Suprapubic skin (tissue), 4 donors: ENCODE results near the gene ZNF407. TPM values are rescaled to one million over a fixed set of nuclear protein-coding genes. Genes with fewer than 3 reads are reported as not detected.

Source experiments
- DNase-seq, 2 donors: peaks; one replicate each; pipeline ENCODE4 v3.0.0-alpha.2; 2019; ENCODE audit warnings: low spot score in 2 of 2
- H3K27ac ChIP-seq: fragments of 200-600 bp; sonication (generic); one replicate; pipeline ENCODE4 v1.5.1; 2019
- H3K27me3 ChIP-seq: fragments of 200-600 bp; sonication (generic); one replicate; pipeline ENCODE4 v1.5.1; 2019
- H3K36me3 ChIP-seq: fragments of 200-600 bp; sonication (generic); one replicate; pipeline ENCODE4 v1.5.1; 2019
- H3K4me1 ChIP-seq: fragments of 200-600 bp; sonication (generic); one replicate; pipeline ENCODE4 v1.5.1; 2019
- H3K4me3 ChIP-seq: fragments of 200-600 bp; sonication (generic); one replicate; pipeline ENCODE4 v1.5.1; 2019; ENCODE audit warnings: mild to moderate bottlenecking
- H3K9me3 ChIP-seq: fragments of 200-600 bp; sonication (generic); one replicate; pipeline ENCODE4 v1.5.1; 2019
- CTCF ChIP-seq, 2 donors: fragments of 200-600 bp in 1 of 2; fragments of 450-650 bp in 1 of 2; sonication (generic) in 1 of 2; IDR thresholded peaks; one replicate each; pipeline ENCODE4 v1.5.1; 2016 to 2019; ENCODE audit warnings: antibody characterized with exemption in 2 of 2, mild to moderate bottlenecking in 1 of 2, moderate library complexity in 1 of 2
- EP300 ChIP-seq: sonication (generic); formaldehyde crosslinking; IDR thresholded peaks from one replicate; pipeline ENCODE4 v1.6.1; 2017; ENCODE audit warnings: antibody characterized with exemption
- POLR2A ChIP-seq, 2 donors: fragments of 450-650 bp; IDR thresholded peaks; one replicate each; pipeline ENCODE4 v1.6.1; 2017; ENCODE audit warnings: antibody characterized with exemption in 2 of 2, mild to moderate bottlenecking in 2 of 2, moderate library complexity in 2 of 2
- POLR2AphosphoS5 ChIP-seq, 3 donors: sonication (generic); formaldehyde crosslinking; IDR thresholded peaks; one replicate each; pipeline ENCODE4 v1.6.1; 2017; ENCODE audit warnings: antibody characterized with exemption in 3 of 3
- WGBS: methylation state at CpG from one replicate; pipeline ENCODE4 v1.1.5; 2018; 5-methylcytosine and 5-hydroxymethylcytosine counted together
- total RNA-seq, 4 donors: library from RNA; depleted of rRNA; stranded (reverse); fragments of >200 nt; gene quantifications; one replicate each; pipeline ENCODE4 v1.1.0, GENCODE V29; 2016

Gene ZNF407
- total RNA-seq, 4 donors from 2014 or later: 10.7 to 22.1 (median 13.8) TPM

- no peaks in the 10 kb centered on the region for H3K27me3 ChIP-seq
- no peak for DNase-seq
- no peak overlapping the region for H3K27ac ChIP-seq
- no peaks in the 10 kb centered on the region for H3K36me3 ChIP-seq
- TF ChIP-seq POLR2A (IDR thresholded peaks at IDR 0.05) (no peak), POLR2AphosphoS5 (IDR thresholded peaks at IDR 0.05) (no peak)
- 86% methylated on average over 9 of the region's 9 CpGs for WGBS
- H3K4me3 ChIP-seq: no peak overlapping the region
- H3K4me1 ChIP-seq: no peaks in the 10 kb centered on the region
- no peaks in the 10 kb centered on the region for H3K9me3 ChIP-seq
Observed at GRCh38 chr18:74626049-74626874, 28.6 kb downstream of the ZNF407 start.

- TF ChIP-seq POLR2AphosphoS5 (IDR thresholded peaks at IDR 0.05): no peak
- TF ChIP-seq CTCF (IDR thresholded peaks at IDR 0.05): no peak
- TF ChIP-seq EP300: no peak
- no peak for TF ChIP-seq POLR2A (IDR thresholded peaks at IDR 0.05)
- WGBS: 82% methylated on average over 6 of the region's 6 CpGs
- peaks cover 29% of the 10 kb centered on the region for H3K36me3 ChIP-seq
- no peak overlapping the region for H3K27ac ChIP-seq
- no peaks in the 10 kb centered on the region for H3K27me3 ChIP-seq
- H3K9me3 ChIP-seq: no peaks in the 10 kb centered on the region
- DNase-seq: no peak
- no peaks in the 10 kb centered on the region for H3K4me1 ChIP-seq
- no peak overlapping the region for H3K4me3 ChIP-seq
Observed at GRCh38 chr18:74630804-74631203, 33.1 kb downstream of the ZNF407 start.

- Histone ChIP-seq H3K27me3 (no peaks in the 10 kb centered on the region), H3K9me3 (no peaks in the 10 kb centered on the region), H3K4me3 (no peak overlapping the region), H3K4me1 (no peaks in the 10 kb centered on the region), H3K27ac (no peak overlapping the region), H3K36me3 (peaks cover 29% of the 10 kb centered on the region)
- 74% methylated on average over 2 of the region's 2 CpGs for WGBS
- no peak for DNase-seq
- no peak for TF ChIP-seq EP300
- no peak for TF ChIP-seq POLR2AphosphoS5 (IDR thresholded peaks at IDR 0.05)
- no peak for TF ChIP-seq CTCF (IDR thresholded peaks at IDR 0.05)
- no peak for TF ChIP-seq POLR2A (IDR thresholded peaks at IDR 0.05)
Observed at GRCh38 chr18:74631212-74631611, 33.5 kb downstream of the ZNF407 start.

- Histone ChIP-seq H3K27me3 (no peaks in the 10 kb centered on the region), H3K4me1 (no peaks in the 10 kb centered on the region), H3K4me3 (no peak overlapping the region), H3K36me3 (peaks cover 29% of the 10 kb centered on the region), H3K27ac (no peak overlapping the region), H3K9me3 (no peaks in the 10 kb centered on the region)
- WGBS: 74% methylated on average over 13 of the region's 13 CpGs
- no peak for DNase-seq
- TF ChIP-seq POLR2A (IDR thresholded peaks at IDR 0.05) (no peak), CTCF (IDR thresholded peaks at IDR 0.05) (no peak), POLR2AphosphoS5 (IDR thresholded peaks at IDR 0.05) (no peak), EP300 (no peak)
Observed at GRCh38 chr18:74631623-74632350, 34.1 kb downstream of the ZNF407 start.

- H3K4me3 ChIP-seq: no peak overlapping the region
- no peaks in the 10 kb centered on the region for H3K27me3 ChIP-seq
- H3K4me1 ChIP-seq: no peaks in the 10 kb centered on the region
- peaks cover 29% of the 10 kb centered on the region for H3K36me3 ChIP-seq
- DNase-seq: no peak
- WGBS: 91% methylated on average over 6 of the region's 6 CpGs
- no peak overlapping the region for H3K27ac ChIP-seq
- no peaks in the 10 kb centered on the region for H3K9me3 ChIP-seq
- no peak for TF ChIP-seq EP300
- TF ChIP-seq POLR2A (IDR thresholded peaks at IDR 0.05): no peak
- no peak for TF ChIP-seq CTCF (IDR thresholded peaks at IDR 0.05)
- no peak for TF ChIP-seq POLR2AphosphoS5 (IDR thresholded peaks at IDR 0.05)
Observed at GRCh38 chr18:74632351-74632679, 34.6 kb downstream of the ZNF407 start.
